Measurements from ENCODE around the gene NHERF1. TPM values are rescaled to one million over a fixed set of nuclear protein-coding genes. Genes with fewer than 3 reads are reported as not detected.

The NHERF1 gene
- total and polyA plus RNA-seq, 2 of the 13 experiments (the other 11 are each of a cell fraction or from before 2014, with no cell fraction given): 169 to 269 TPM

DNA sequence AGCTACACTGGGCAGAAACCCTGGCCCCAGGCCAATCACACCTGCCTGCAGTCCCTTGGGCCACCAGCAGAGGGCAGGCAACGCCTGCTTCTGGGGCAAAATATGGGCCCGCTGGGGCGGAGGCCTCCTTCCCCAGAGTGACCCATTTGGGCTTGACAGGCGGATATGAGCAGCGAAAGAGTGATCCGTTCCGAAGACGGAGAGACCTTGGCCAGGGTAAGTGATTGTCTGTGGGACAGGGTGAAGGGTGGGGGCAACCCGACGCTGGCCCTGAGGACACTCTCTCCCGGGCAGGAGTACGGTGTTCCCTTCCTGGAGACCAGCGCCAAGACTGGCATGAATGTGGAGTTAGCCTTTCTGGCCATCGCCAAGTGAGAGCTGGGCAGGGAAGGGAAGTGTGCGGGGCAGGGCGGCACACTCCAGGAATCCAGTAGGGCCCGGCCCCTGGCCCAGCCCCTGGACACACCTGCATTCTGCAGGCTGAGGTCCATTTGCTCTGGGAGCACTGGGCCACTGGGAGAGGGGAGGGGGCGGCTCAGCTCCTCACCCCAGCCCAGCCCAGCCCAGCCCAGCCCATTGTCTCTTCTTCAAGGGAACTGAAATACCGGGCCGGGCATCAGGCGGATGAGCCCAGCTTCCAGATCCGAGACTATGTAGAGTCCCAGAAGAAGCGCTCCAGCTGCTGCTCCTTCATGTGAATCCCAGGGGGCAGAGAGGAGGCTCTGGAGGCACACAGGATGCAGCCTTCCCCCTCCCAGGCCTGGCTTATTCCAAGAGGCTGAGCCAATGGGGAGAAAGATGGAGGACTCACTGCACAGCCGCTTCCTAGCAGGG is 3.5 kb upstream of the NHERF1 start (continued):
- TF ChIP-seq ZNF124 (CRISPR knock-in tag; IDR thresholded peaks at IDR 0.05): peak; percentile 78; the same call in 1 of the 2 replicates
- TF ChIP-seq, protein P1, sequence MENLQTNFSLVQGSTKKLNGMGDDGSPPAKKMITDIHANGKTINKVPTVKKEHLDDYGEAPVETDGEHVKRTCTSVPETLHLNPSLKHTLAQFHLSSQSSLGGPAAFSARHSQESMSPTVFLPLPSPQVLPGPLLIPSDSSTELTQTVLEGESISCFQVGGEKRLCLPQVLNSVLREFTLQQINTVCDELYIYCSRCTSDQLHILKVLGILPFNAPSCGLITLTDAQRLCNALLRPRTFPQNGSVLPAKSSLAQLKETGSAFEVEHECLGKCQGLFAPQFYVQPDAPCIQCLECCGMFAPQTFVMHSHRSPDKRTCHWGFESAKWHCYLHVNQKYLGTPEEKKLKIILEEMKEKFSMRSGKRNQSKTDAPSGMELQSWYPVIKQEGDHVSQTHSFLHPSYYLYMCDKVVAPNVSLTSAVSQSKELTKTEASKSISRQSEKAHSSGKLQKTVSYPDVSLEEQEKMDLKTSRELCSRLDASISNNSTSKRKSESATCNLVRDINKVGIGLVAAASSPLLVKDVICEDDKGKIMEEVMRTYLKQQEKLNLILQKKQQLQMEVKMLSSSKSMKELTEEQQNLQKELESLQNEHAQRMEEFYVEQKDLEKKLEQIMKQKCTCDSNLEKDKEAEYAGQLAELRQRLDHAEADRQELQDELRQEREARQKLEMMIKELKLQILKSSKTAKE (CRISPR knock-in tag; IDR thresholded peaks at IDR 0.05; ENCODE audit: borderline replicate concordance): no peak
- peak; percentile 90; the same call in 1 of the 2 replicates for TF ChIP-seq CBX5 (CRISPR knock-in tag; IDR thresholded peaks at IDR 0.05; ENCODE audit: borderline replicate concordance)
- no peak for TF ChIP-seq LCORL (IDR thresholded peaks at IDR 0.05)
- TF ChIP-seq LCORL (CRISPR knock-in tag; IDR thresholded peaks at IDR 0.05): peak; percentile 80
- no peak for TF ChIP-seq CHD2 (IDR thresholded peaks at IDR 0.05; ENCODE audit: low read depth, low read length)
- no peak for TF ChIP-seq FOXA1 (IDR thresholded peaks at IDR 0.05)
- no peak for TF ChIP-seq FOXA1 (CRISPR knock-in tag; IDR thresholded peaks at IDR 0.05)
- TF ChIP-seq CEBPB (IDR thresholded peaks at IDR 0.05; ENCODE audit: borderline replicate concordance, low read depth, low read length): no peak
- TF ChIP-seq ZSCAN22 (CRISPR knock-in tag; IDR thresholded peaks at IDR 0.05): no peak
- TF ChIP-seq, protein P2, sequence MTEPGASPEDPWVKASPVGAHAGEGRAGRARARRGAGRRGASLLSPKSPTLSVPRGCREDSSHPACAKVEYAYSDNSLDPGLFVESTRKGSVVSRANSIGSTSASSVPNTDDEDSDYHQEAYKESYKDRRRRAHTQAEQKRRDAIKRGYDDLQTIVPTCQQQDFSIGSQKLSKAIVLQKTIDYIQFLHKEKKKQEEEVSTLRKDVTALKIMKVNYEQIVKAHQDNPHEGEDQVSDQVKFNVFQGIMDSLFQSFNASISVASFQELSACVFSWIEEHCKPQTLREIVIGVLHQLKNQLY (CRISPR knock-in tag; IDR thresholded peaks at IDR 0.05): no peak
- TF ChIP-seq, protein P3, sequence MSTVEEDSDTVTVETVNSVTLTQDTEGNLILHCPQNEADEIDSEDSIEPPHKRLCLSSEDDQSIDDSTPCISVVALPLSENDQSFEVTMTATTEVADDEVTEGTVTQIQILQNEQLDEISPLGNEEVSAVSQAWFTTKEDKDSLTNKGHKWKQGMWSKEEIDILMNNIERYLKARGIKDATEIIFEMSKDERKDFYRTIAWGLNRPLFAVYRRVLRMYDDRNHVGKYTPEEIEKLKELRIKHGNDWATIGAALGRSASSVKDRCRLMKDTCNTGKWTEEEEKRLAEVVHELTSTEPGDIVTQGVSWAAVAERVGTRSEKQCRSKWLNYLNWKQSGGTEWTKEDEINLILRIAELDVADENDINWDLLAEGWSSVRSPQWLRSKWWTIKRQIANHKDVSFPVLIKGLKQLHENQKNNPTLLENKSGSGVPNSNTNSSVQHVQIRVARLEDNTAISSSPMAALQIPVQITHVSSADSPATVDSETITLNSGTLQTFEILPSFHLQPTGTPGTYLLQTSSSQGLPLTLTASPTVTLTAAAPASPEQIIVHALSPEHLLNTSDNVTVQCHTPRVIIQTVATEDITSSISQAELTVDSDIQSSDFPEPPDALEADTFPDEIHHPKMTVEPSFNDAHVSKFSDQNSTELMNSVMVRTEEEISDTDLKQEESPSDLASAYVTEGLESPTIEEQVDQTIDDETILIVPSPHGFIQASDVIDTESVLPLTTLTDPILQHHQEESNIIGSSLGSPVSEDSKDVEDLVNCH (CRISPR knock-in tag; IDR thresholded peaks at IDR 0.05): no peak
- TF ChIP-seq, protein P4, sequence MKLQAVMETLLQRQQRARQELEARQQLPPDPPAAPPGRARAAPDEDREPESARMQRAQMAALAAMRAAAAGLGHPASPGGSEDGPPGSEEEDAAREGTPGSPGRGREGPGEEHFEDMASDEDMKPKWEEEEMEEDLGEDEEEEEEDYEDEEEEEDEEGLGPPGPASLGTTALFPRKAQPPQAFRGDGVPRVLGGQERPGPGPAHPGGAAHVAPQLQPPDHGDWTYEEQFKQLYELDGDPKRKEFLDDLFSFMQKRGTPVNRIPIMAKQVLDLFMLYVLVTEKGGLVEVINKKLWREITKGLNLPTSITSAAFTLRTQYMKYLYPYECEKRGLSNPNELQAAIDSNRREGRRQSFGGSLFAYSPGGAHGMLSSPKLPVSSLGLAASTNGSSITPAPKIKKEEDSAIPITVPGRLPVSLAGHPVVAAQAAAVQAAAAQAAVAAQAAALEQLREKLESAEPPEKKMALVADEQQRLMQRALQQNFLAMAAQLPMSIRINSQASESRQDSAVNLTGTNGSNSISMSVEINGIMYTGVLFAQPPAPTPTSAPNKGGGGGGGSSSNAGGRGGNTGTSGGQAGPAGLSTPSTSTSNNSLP (IDR thresholded peaks at IDR 0.05; ENCODE audit: low read depth, low read length): no peak
- TF ChIP-seq ZNF496 (CRISPR knock-in tag; IDR thresholded peaks at IDR 0.05; ENCODE audit: insufficient replicate concordance): no peak
- TF ChIP-seq, protein P5, sequence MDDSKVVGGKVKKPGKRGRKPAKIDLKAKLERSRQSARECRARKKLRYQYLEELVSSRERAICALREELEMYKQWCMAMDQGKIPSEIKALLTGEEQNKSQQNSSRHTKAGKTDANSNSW (CRISPR knock-in tag; IDR thresholded peaks at IDR 0.05; ENCODE audit: borderline replicate concordance): no peak
- no peak for TF ChIP-seq ZNF530 (CRISPR knock-in tag; IDR thresholded peaks at IDR 0.05; ENCODE audit: low read depth)
- TF ChIP-seq CCDC6 (CRISPR knock-in tag; IDR thresholded peaks at IDR 0.05): peak; percentile 64; the same call in 1 of the 2 replicates
- TF ChIP-seq, protein P6, sequence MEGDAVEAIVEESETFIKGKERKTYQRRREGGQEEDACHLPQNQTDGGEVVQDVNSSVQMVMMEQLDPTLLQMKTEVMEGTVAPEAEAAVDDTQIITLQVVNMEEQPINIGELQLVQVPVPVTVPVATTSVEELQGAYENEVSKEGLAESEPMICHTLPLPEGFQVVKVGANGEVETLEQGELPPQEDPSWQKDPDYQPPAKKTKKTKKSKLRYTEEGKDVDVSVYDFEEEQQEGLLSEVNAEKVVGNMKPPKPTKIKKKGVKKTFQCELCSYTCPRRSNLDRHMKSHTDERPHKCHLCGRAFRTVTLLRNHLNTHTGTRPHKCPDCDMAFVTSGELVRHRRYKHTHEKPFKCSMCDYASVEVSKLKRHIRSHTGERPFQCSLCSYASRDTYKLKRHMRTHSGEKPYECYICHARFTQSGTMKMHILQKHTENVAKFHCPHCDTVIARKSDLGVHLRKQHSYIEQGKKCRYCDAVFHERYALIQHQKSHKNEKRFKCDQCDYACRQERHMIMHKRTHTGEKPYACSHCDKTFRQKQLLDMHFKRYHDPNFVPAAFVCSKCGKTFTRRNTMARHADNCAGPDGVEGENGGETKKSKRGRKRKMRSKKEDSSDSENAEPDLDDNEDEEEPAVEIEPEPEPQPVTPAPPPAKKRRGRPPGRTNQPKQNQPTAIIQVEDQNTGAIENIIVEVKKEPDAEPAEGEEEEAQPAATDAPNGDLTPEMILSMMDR (CRISPR knock-in tag; IDR thresholded peaks at IDR 0.05): peak; percentile 100
- no peak for TF ChIP-seq HHEX (CRISPR knock-in tag; IDR thresholded peaks at IDR 0.05)
- peak; percentile 65; the same call in 1 of the 2 replicates for TF ChIP-seq ZNF556 (CRISPR knock-in tag; IDR thresholded peaks at IDR 0.05; ENCODE audit: borderline replicate concordance)
- TF ChIP-seq THYN1 (CRISPR knock-in tag; IDR thresholded peaks at IDR 0.05; ENCODE audit: borderline replicate concordance, low read depth): no peak
